NCI-H2029 treated with DMSO at 0.1 percent for 48 hours (cell line): Measurements from ENCODE around the gene PKNOX1.
"Not testable (repeated sequence)": the region's sequence is repeated elsewhere in the genome, so short reads cannot be mapped to it uniquely, and the experiment has no call there.

Source experiments
- DNase-seq: peaks from one replicate; lab custom pipeline; 2025; lab: John Stamatoyannopoulos, UW

Gene PKNOX1

DNA sequence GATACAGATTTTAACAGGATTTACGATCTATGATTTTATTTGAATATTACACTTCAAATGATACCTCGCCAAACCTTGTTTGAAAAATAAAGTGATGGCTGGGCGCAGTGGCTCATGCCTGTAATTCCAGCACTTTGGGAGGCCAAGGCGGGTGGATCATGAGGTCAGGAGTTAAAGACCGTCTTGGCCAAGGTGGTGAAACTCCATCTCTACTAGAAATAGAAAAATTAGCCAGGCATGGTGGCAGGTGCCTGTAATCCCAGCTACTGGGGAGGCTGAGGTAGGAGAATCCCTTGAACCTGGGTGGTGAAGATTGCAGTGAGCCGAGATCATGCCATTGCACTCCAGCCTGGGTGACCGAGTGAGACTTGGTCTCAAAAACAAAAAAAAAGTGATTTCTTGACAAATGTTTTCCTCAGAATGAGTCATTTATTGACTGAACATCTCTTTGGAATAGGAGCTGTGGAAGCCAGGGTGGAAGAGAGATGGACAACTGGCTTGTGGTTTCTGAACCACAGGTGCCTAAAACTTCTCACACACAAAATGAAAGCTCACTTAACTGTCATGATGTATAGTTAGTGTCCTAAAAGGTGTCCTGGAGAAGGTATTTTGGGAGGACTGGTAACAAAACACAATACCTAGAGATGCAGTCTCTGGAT is 11.9 kb downstream of the PKNOX1 start:
- DNase-seq = no peak

DNA sequence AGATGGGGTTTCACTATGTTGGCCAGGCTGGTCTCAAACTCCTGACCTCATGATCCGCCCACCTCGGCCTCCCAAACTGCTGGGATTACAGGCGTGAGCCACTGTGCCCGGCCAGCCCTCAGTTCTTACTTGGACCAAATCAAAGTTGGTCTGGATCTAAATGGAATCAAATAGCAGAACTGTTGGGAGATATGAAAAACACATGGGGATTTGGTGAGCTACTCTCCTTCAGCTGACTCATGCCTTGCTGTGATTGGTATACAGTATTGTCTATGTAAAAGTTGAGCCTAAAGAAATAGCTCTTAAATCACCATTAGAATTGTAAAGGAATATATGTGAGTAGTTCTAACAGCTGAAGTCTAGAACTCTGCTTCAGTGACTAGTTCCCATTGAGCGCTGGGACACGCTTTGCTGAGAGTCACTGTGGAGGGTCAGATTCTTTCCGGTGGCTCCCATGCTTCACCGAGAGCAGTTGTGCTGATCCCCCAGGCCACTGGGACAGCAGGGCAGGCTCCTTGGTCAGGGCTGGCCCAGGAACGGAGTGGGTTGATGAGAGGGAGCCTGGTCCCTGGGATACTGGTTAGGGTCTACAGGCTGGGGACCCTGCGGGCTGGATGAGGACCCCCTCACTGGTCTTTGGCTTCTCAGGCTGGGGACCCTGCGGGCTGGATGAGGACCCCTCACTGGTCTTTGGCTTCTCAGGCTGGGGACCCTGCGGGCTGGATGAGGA is 14.0 kb downstream of the PKNOX1 start:
- no peak for DNase-seq

DNA sequence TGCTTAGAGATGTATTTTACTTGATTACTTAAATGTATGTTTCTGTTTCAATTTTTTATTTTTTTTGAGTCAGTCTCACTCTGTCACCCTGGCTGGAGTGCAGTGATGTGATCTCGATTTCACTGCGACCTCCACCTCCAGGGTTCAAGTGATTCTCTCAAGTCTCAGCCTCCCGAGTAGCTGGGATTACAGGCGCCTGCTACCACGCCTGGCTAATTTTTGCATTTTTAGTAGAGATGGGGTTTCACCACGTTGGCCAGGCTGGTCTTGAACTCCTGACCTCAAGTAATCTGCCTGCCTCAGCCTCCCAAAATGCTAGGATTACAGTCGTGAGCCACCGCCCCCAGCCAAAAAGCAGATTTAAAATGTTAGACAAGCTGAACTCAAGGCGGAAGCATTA is 15.0 kb downstream of the PKNOX1 start:
- not testable (repeated sequence) for DNase-seq

DNA sequence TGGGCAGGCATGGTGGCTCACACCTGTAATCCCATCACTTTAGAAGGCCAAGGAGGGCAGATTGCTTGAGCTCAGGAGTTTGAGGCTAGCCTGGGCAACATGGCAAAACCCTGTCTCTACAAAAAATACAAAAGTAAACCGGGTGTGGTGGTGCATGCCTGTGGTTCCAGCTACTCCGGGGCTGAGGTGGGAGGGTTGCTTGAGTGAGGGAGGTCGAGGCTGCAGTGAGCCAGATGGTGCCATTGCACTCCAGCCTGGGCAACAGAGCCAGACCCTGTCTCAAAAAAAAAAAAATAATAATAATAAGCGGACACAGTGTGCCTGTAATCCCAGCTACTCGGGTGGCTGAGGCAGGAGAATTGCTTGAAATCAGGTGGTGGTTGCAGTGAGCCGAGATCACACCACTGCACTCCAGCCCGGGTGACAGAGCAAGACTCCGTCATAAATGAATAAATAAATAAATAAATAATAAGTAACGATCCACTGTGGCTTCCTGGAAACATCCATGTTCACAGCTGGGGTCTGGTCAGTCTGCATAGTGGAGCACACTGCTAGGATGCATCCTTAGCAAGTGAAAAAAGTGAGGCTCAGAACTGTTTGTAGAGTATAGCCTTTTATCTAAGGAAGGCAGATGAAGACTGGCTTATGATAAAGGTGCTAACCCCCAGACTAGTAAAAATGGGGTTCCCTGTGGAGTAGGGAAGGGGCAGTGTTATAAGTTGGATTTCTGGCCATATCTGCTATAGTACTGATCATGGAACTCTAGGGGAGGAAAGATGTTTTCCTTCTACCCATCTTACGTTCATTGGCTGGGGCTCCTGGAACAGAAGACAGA is 15.7 kb downstream of the PKNOX1 start:
- no peak for DNase-seq

DNA sequence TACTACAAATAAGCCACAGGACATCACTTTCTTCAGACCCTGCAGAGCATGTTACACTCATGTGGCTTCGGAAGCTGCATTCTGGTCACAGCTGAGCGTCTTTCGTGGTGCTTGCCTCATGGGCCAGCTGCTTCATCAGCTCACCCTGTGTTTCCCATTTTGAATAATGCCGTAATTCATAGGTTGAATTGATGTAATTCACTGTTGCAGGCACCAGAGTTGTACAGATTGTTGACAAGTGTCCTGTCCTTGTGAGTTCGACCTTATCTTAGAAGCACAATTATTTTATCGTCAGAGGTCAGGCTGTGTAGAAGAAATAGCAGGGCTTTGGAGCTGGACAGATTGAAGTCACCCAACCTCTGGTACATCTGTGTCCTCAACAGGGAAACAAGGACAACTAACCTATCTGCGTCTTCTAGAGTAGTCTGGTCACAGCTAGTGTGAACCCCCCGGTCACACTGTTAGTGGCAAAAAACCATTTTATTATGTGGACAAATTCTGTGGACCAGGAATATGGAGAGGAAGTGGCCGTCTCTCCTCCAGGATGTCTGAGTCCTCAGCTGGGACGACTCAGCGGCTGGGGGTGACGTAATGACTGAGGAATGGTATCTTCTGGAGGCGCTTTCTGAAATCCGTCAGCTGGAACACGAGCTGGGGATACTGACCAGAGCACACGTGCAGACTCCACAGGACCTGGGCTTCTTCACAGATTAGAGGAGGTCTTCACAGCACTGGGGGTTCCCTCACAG is 17.8 kb downstream of the PKNOX1 start:
- DNase-seq = no peak

DNA sequence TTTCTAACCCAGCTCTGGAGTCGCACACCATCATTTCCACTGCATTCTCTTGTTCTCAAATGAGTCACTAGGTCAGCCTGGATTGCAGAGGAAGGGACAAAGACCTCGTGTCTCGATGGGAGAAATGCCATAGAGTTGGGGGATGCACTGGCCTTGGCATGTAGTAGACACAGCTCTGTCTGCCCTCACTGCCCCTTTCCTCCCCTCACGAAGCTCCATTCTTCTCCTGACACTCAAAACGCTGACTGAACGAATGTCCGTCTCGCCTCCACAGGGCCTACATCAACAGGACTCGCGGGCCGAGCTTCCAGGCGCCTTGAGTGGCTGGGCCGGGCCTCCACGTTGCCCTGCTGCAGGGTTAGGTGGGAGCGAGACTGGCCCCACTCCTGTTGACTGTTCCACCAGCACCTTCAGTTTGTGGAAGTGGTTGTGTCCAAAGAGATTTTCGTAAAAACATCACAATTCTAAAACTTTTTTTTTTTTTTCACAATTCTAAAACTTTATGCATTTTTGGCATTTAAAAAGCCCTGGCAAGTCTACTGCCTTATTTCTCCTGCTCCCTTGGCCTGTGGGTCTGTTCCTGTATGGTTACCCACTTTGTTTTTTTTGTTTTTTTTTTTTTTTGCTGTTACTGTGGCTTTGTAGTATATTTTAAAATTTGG is 18.8 kb downstream of the PKNOX1 start:
- DNase-seq = no peak

DNA sequence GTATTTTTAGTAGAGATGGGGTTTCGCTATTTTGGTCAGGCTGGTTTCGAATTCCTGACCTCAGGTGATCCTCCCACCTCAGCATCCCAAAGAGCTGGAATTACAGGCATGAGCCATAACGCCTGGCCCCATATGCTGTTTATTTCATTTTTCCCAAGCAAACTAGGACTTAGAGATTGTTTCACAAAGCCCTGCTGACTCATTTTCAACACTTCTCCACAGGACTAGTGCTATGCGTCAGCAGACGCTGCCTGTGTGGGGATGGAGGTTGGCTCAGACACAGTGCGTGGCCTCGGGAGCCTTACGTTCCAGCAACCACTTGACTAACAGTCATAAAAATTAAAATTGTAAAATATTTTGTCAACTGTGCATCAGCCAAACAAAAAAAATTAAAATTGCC is 22.7 kb downstream of the PKNOX1 start:
- DNase-seq = no peak

DNA sequence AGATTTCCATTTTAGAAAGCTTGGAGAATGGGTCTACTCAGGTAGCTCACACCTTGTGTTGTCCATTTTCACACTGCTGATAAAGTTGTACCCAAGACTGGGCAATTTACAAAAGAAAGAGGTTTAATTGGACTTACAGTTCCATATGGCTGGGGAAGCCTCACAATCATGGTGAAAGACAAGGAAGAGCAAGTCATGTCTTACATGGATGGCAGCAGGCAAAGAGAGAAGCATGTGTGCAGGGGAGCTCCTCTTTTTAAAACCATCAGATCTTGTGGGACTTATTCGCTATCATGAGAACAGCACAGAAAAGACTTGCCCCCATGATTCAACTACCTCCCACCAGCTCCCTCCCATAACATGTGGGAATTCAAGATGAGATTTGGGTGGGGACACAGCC is 23.6 kb downstream of the PKNOX1 start:
- not testable (repeated sequence) for DNase-seq

DNA sequence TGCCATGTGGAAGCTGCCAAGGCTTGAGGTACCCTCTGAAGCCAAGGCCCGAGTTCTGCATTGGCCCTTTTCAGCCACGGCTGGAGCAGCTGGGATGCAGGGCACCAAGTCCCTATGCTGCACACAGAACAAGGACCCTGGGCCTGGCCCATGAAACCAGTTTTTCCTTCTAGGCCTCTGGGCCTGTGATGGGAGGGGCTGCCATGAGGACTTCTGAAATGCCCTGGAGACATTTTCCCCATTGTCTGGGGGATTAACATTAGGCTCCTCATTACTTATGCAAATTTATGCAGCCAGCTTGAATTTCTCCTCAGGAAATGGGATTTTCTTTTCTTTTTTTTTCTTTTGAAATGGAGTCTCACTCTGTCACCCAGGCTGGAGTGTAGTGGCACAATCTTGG is 24.8 kb downstream of the PKNOX1 start:
- not testable (repeated sequence) for DNase-seq

DNA sequence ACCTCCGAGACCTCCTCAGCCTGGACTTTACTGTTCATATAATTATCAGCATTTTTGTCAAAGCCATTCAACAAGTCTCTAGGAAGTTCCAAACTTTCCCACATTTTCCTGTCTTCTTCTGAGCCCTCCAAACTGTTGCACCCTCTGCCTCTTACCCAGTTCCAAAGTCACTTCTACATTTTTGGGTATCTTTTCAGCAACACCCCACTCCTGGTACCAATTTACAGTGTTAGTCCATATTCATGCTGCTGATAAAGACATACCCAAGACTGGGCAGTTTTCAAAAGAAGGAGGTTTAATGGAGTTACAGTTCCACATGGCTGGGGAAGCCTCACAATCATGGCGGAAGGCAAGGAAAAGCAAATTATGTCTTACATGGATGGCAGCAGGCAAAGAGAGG is 25.7 kb downstream of the PKNOX1 start:
- DNase-seq = not testable (repeated sequence)

DNA sequence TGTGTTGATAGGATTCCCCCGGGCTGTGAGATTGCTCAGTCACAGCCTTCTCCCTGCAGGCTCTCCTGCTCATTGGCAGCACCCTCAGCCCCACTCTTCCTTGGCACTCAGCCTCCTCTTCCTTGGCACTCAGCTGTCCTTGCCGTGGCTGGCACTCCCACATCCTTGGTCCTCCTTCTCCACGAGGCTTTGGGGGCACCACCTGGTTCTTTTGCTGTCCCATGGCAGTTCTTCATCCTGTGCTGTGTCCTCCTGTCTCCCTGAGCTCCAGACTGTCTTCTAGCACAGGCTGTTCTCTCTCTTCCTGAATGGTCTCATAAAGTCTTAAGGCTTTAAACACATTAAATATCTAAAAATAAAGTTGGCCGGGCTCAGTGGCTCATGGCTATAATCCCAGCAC is 27.0 kb downstream of the PKNOX1 start:
- DNase-seq = peak; percentile 17

DNA sequence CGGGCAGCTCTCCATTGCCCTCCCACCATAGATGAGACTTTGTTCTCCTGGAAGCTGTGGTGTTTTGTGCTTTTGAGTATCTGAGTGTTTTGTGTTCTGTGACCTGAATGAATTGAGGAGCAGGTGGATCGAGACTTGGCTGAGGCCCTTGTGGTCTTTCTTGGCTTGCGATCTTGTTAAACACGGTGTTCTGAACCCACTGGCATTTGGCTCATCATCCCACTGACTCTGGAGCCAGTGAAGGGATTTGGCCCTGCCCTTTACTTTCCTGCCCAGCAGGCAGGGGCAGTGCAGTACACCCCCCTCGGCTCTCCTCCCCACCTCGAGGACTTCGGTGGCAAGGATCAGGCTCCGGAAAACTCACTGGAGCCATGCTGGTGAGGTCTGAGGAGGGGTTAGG is 30.6 kb downstream of the PKNOX1 start:
- peak; percentile 25 for DNase-seq

DNA sequence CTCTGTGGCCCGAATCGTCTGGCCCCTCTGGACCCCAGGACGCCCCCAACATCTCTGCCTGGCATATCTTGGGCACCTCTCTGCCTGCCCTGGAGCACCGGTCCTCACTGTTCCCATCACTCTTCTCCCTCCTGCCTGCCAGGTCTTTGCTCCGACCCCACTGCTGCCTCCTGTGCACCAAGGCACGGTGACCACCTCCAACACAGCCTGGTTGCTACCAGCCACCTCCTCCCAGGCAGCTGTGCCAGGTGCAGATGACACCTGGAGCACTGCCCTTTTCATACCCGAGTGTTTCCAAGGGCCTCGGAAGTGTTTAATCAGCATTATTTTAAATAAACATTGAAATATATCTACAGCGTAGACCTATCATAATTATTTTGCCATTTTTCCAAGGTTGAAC is 31.3 kb downstream of the PKNOX1 start:
- peak; percentile 83 for DNase-seq

DNA sequence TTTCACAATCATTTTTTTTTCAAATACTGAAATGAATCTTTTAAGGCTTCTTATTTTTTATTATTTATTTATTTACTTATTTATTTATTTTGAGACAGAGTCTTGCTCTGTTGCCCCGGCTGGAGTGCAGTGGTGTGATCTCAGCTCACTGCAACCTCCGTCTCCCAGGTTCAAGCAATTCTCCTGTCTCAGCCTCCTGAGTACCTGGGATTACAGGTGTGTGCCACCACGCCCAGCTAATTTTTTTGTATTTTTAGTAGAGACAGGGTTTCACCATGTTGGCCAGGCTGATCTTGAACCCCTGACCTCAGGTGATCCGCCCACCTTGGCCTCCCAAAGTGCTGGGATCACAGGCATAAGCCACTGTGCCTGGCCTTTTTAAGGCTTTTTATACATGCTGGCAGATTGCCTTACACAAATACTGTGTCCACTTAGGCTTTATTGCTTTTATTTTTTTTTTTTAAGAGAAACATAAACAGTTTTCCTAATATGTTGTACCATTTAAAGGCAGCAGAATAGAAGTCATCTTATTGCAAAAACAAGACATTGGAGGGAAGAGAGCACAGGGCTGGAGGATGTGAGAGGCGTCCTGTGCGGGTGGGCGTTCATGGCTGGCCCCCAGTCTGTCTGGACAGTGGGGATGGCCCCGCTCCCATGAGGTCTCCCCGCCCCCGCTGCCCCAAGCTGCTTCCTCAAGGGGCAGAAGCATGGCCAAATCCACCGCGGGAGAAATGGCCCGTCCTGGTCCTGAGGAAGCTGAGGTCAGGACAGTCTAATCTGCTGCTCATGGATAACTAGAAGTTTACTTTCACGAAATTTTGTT is 31.9 kb downstream of the PKNOX1 start:
- not testable (repeated sequence) for DNase-seq

DNA sequence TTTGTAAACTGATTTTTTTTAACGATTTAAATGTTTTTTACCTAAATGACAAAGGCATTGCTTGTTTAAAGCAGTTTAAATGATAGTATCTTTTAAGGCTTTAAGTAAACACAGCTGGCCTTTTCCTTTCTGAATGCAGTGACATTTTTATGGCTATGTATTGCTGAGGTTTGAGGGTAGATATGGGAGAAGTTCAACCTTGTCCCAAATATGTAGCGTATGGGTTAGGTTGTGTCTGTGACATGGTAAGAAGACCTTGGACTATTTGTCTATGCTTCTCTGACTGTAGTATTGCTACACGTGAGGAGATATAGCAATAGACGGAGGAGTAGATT is 32.5 kb downstream of the PKNOX1 start:
- peak; percentile 4 for DNase-seq

DNA sequence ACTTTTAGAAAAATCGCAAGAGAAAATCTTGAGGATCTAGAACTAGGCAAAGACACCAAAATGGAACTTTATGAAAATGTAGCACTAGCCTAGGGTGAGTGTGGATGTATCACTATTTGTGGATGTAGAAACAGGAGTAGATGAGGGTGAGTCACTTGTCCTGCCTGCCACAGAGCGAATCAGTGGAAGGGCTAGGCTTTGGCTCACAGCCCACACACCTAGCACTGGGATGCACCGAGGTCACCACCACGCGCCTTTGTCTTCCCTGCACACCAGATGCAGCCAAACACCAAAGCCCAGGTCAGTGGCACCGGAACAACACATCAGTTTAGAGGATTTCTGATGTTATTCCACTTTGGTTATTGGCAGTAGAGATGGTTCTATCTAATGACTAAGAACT is 38.2 kb downstream of the PKNOX1 start:
- no peak for DNase-seq

DNA sequence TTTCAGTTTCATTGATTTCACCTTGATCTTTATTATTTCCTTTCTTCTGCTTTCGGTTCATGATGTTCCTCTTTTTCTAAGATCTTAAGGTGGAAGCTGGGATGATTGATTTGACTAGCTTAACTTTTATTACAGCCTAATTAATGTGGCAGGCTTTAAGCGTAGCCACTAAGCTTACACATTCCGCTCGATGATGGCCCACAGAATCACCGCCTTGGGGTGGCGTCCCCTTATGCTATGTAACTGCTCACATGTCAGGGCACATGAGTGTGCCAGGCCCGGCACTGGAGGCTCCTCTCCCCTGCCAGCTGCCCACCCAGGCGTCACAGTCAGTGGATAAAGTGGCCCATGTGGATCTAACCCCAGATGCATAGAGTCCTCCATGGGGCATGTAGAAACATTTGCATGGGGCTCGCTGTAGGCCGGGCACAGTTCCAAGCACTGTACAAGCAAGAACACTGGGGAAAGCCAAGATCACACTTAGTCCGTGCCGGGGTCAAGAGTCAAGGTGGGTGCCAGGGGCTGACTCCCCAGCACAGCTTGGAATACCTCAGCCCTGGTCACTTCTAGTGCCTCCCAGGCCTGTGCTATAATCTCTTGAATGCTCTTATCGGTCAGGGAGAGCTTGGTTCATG is 41.7 kb downstream of the PKNOX1 start:
- no peak for DNase-seq

DNA sequence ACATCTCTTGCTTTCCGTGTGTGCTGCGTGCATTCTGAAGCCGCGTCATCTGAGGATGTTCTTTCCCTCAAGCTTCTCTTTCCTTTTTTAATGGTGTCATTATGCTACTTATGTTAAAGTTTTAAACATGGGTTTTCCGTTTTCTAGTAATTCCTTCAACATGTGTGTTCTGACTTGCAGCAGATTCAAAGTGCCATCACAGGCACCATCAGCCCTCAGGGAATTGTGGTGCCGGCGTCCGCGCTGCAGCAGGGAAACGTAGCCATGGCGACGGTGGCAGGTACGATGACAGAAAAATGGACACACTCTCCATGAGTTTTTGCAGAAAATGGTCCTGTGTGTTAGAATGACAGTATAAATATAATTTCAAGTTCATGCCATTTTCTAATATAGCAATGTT is 42.4 kb downstream of the PKNOX1 start:
- no peak for DNase-seq

DNA sequence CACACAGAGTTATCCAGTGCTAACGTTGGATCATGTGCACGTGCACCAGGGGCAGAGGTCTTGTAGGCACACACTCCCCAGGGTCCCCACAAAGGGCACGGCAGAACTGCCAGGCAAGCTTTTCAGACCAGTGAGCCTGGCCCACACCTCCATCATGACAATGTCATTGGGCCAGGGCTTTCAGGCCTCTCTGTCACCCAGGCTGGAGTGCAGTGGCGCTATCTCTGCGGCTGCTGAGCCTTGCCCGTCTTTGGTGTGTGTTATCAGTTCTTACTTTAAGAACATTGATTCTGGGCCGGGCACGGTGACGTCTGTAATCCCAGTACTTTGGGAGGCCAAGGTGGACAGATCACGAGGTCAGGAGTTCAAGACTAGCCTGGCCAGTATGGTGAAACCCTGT is 44.2 kb downstream of the PKNOX1 start:
- DNase-seq = no peak

DNA sequence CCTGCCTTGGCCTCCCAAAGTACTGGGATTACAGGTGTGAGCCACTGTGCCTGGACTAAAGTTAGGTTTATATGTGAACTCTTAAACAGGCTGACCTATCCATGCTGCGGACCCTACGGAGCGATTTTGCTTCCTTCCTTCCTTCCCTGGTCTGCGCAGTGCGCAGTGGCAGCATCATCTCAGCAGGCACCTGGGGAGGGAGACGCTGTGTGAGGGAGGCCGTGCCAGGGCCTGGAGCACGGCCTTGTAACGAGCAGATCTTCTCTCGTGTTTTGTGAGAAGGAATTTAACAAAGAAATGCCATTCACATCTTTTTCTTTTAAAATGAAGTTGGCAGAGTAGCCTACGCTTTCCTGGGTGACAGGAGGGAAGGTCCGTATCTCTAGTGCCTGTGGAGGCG is 45.8 kb downstream of the PKNOX1 start:
- no peak for DNase-seq
